K562 (cell line): Measurements from ENCODE around the gene NRG2. TPM values are rescaled to one million over a fixed set of nuclear protein-coding genes. Genes with fewer than 3 reads are reported as not detected.

Experiments
- ELK3 ChIP-seq: fragments of 450-650 bp; formaldehyde crosslinking; IDR thresholded peaks from 2 replicates; pipeline ENCODE4 v1.4.0; 2020; ENCODE audit warnings: mild to moderate bottlenecking
- GMEB1 ChIP-seq: fragments of 250-450 bp; sonication (Bioruptor Pico); IDR thresholded peaks from 2 replicates; pipeline ENCODE4 v1.4.0; 2020; ENCODE audit warnings: mild to moderate bottlenecking
- KDM1A ChIP-seq, 2 experiments: fragments of 450-650 bp; IDR thresholded peaks; 2 replicates each; pipeline ENCODE4 v1.6.1; 2016; ENCODE audit warnings: mild to moderate bottlenecking in 2 of 2
- MTF1 ChIP-seq: fragments of 250-450 bp; sonication (Bioruptor Pico); IDR thresholded peaks from 2 replicates; pipeline ENCODE4 v1.9.0; 2021; ENCODE audit warnings: moderate library complexity, mild to moderate bottlenecking, inconsistent platforms, borderline replicate concordance
- RBM15 ChIP-seq: fragments of 200-400 bp; formaldehyde crosslinking; IDR thresholded peaks from 2 replicates; pipeline ENCODE4 v1.6.1; 2018; ENCODE audit warnings: mild to moderate bottlenecking, low read length, moderate library complexity; ENCODE audit not compliant: insufficient read depth
- SIRT6 ChIP-seq: IDR thresholded peaks from one replicate; pipeline ENCODE4 v1.6.1; 2012; ENCODE audit warnings: low read depth, mild to moderate bottlenecking, control low read depth, inconsistent platforms, low read length, moderate library complexity
- ZNF12 ChIP-seq: sonication (generic); formaldehyde crosslinking; IDR thresholded peaks from 2 replicates; pipeline ENCODE4 v1.4.0; 2020; ENCODE audit warnings: mild to moderate bottlenecking, missing genetic modification reagents
- ZNF143 ChIP-seq: sonication (generic); formaldehyde crosslinking; IDR thresholded peaks from 2 replicates; pipeline ENCODE4 v1.9.0; 2022; ENCODE audit warnings: mild to moderate bottlenecking, missing genetic modification reagents
- ZNF318 ChIP-seq, 2 experiments: fragments of 450-650 bp; IDR thresholded peaks; 2 replicates each; pipeline ENCODE4 v1.6.1; 2016; ENCODE audit warnings: mild to moderate bottlenecking in 2 of 2, borderline replicate concordance in 1 of 2, low read depth in 1 of 2, moderate library complexity in 1 of 2
- polyA plus RNA-seq, 8 experiments: library from polyadenylated mRNA; depleted of rRNA in 4 of 8; stranded (reverse) in 5 of 8; unstranded in 3 of 8; fragments of >200 nt; fragmentation: Nextera tagmentation in 2 of 8; fragmentation: Illumina TruSeq in 1 of 8; extraction: Ambion mirVana in 2 of 8; extraction: Trizol in 1 of 8; gene quantifications; 2 replicates each; pipeline versions ENCODE4 v1.2.1 to v1.2.3, GENCODE V29; 2011 to 2014; ENCODE audit warnings: inconsistent platforms in 1 of 8, missing spikeins in 1 of 8
- total RNA-seq, 7 experiments: library from RNA; depleted of rRNA in 6 of 7; stranded (reverse); fragments of >200 nt in 6 of 7; fragmentation: Illumina TruSeq in 2 of 7; extraction: Trizol in 2 of 7; gene quantifications; 2 replicates each; pipeline versions ENCODE4 v1.2.1 to v1.2.3, GENCODE V29; 2011 to 2021; ENCODE audit warnings: low replicate concordance in 1 of 7
- TF ChIP-seq, protein P1 (sequence below): fragments of 250-450 bp; sonication (Bioruptor Pico); IDR thresholded peaks from 2 replicates; pipeline ENCODE4 v1.8.0; 2022; ENCODE audit warnings: inconsistent platforms
- TF ChIP-seq, protein P2 (sequence below): fragments of 250-450 bp; sonication (Bioruptor Pico); IDR thresholded peaks from 2 replicates; pipeline ENCODE4 v1.5.0; 2021
- TF ChIP-seq, protein P3 (sequence below), 3 experiments: fragments of 200-800 bp in 1 of 3; sonication (Bioruptor generic) in 1 of 3; sonication (generic) in 1 of 3; formaldehyde crosslinking in 1 of 3; IDR thresholded peaks; 2 replicates each; pipeline versions ENCODE4 v1.6.1 to v1.8.0; 2016 to 2022; ENCODE audit warnings: mild to moderate bottlenecking in 2 of 3, missing compliant biosample characterization in 2 of 3, missing genetic modification characterization in 2 of 3, missing genetic modification reagents in 1 of 3

Gene NRG2
- total and polyA plus RNA-seq, 9 of the 15 experiments (the other 6 are each of a cell fraction or from before 2014, with no cell fraction given), result not detected

DNA sequence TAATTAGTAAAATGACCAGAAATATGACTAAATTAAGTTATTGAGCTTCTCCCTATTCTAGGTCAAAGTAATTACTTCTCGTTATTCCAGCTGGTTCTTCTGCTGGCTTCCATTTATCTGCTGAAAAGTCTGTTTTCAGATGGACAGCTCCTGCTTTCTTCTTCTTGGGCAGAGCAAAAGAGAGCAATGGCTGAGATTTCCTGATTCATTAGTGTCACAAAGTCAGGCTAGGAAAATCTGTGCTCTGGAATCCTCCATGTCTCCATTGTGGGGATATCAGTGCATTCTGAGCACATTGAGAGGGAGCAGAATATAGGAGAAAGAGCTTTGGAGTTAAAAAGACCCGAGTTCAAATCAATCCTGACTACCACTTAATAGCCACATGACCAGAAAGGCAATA, 33.7 kb upstream of the NRG2 start (continued):
- TF ChIP-seq, protein P1, sequence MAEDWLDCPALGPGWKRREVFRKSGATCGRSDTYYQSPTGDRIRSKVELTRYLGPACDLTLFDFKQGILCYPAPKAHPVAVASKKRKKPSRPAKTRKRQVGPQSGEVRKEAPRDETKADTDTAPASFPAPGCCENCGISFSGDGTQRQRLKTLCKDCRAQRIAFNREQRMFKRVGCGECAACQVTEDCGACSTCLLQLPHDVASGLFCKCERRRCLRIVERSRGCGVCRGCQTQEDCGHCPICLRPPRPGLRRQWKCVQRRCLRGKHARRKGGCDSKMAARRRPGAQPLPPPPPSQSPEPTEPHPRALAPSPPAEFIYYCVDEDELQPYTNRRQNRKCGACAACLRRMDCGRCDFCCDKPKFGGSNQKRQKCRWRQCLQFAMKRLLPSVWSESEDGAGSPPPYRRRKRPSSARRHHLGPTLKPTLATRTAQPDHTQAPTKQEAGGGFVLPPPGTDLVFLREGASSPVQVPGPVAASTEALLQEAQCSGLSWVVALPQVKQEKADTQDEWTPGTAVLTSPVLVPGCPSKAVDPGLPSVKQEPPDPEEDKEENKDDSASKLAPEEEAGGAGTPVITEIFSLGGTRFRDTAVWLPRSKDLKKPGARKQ (CRISPR knock-in tag), result no peak
- TF ChIP-seq GMEB1 (CRISPR knock-in tag) (no peak), KDM1A (IDR thresholded peaks at IDR 0.05) (peak; percentile 78 to 81), SIRT6 (no peak), ZNF318 (IDR thresholded peaks at IDR 0.05; ENCODE audit: borderline replicate concordance in 1 of 2, low read depth in 1 of 2) (no peak), ELK3 (CRISPR knock-in tag) (no peak), RBM15 (no peak), ZNF12 (CRISPR knock-in tag) (no peak), ZNF143 (CRISPR knock-in tag) (no peak), MTF1 (CRISPR knock-in tag) (no peak)
- TF ChIP-seq, protein P2, sequence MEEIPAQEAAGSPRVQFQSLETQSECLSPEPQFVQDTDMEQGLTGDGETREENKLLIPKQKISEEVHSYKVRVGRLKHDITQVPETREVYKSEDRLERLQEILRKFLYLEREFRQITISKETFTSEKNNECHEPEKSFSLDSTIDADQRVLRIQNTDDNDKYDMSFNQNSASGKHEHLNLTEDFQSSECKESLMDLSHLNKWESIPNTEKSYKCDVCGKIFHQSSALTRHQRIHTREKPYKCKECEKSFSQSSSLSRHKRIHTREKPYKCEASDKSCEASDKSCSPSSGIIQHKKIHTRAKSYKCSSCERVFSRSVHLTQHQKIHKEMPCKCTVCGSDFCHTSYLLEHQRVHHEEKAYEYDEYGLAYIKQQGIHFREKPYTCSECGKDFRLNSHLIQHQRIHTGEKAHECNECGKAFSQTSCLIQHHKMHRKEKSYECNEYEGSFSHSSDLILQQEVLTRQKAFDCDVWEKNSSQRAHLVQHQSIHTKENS (CRISPR knock-in tag), result no peak
- TF ChIP-seq, protein P3, sequence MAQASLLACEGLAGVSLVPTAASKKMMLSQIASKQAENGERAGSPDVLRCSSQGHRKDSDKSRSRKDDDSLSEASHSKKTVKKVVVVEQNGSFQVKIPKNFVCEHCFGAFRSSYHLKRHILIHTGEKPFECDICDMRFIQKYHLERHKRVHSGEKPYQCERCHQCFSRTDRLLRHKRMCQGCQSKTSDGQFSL (CRISPR knock-in tag; IDR thresholded peaks at IDR 0.05), result no peak
- TF ChIP-seq, protein P3 (tag; IDR thresholded peaks at IDR 0.05), result no peak
